ENCODE data around the gene HASPIN. TPM values are rescaled to one million over a fixed set of nuclear protein-coding genes. Genes with fewer than 3 reads are reported as not detected.

HASPIN gene
- total and polyA plus RNA-seq, 2 of the 13 experiments (the other 11 are each of a cell fraction or from before 2014, with no cell fraction given) = 2.7 to 8.1 TPM

DNA sequence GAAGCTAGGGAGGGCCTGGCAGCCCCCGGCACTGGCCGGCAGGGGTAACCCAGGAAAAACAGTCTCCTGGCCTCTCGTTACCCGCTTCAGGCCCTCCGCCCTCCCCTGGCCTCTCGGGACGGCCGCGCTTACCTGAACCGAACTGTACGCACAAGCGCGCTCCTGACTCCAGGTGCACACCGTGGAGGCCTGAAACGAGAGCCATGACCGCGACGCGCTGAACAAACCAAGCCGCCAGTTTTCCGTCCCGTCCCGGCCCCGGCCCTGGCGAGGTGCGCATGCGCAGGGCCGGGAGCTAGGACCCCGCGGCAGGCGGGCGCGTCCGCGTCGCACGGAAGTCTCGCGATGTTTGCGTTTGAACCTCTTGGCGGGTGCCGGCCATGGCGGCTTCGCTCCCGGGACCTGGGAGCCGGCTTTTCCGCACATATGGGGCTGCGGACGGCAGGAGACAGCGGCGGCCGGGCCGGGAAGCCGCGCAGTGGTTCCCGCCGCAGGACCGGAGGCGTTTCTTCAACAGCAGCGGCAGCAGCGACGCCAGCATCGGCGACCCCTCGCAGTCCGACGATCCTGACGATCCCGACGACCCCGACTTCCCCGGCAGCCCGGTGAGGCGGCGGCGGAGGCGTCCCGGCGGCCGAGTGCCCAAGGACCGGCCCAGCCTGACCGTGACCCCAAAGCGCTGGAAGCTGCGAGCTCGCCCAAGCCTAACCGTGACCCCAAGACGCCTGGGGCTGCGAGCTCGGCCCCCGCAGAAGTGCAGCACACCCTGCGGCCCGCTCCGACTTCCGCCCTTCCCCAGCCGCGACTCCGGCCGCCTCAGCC, at the start of gene HASPIN (continued):
- TF ChIP-seq, protein P1, sequence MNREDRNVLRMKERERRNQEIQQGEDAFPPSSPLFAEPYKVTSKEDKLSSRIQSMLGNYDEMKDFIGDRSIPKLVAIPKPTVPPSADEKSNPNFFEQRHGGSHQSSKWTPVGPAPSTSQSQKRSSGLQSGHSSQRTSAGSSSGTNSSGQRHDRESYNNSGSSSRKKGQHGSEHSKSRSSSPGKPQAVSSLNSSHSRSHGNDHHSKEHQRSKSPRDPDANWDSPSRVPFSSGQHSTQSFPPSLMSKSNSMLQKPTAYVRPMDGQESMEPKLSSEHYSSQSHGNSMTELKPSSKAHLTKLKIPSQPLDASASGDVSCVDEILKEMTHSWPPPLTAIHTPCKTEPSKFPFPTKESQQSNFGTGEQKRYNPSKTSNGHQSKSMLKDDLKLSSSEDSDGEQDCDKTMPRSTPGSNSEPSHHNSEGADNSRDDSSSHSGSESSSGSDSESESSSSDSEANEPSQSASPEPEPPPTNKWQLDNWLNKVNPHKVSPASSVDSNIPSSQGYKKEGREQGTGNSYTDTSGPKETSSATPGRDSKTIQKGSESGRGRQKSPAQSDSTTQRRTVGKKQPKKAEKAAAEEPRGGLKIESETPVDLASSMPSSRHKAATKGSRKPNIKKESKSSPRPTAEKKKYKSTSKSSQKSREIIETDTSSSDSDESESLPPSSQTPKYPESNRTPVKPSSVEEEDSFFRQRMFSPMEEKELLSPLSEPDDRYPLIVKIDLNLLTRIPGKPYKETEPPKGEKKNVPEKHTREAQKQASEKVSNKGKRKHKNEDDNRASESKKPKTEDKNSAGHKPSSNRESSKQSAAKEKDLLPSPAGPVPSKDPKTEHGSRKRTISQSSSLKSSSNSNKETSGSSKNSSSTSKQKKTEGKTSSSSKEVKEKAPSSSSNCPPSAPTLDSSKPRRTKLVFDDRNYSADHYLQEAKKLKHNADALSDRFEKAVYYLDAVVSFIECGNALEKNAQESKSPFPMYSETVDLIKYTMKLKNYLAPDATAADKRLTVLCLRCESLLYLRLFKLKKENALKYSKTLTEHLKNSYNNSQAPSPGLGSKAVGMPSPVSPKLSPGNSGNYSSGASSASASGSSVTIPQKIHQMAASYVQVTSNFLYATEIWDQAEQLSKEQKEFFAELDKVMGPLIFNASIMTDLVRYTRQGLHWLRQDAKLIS (CRISPR knock-in tag; IDR thresholded peaks at IDR 0.05) = no peak
- TF ChIP-seq ZNF138 (CRISPR knock-in tag; IDR thresholded peaks at IDR 0.05; ENCODE audit: low read depth) (0 out of 2 replicates have a peak, but pooled peaks have one; percentile 76), ZNF205 (CRISPR knock-in tag; IDR thresholded peaks at IDR 0.05) (peak; percentile 60), ZNF670 (CRISPR knock-in tag; IDR thresholded peaks at IDR 0.05; ENCODE audit: borderline replicate concordance) (0 out of 2 replicates have a peak, but pooled peaks have one; percentile 28), TOPORS (CRISPR knock-in tag; IDR thresholded peaks at IDR 0.05) (peak; percentile 94), MAFF (IDR thresholded peaks at IDR 0.05; ENCODE audit: low read depth, low read length) (no peak), ZNF547 (CRISPR knock-in tag; IDR thresholded peaks at IDR 0.05) (peak; percentile 89; the same call in 1 of the 2 replicates), ZMAT3 (CRISPR knock-in tag; conservative IDR thresholded peaks at IDR 0.05) (peak; percentile 59; the same call in 1 of the 2 replicates), LCORL (IDR thresholded peaks at IDR 0.05) (0 out of 2 replicates have a peak, but pooled peaks have one; percentile 20), LCORL (CRISPR knock-in tag; IDR thresholded peaks at IDR 0.05) (0 out of 2 replicates have a peak, but pooled peaks have one; percentile 31), FOXJ3 (CRISPR knock-in tag; IDR thresholded peaks at IDR 0.05; ENCODE audit: borderline replicate concordance) (no peak; the same call in 1 of the 2 replicates), PPARG (CRISPR knock-in tag; conservative IDR thresholded peaks at IDR 0.05) (peak; percentile 50; the same call in 1 of the 2 replicates), SNAPC2 (CRISPR knock-in tag; IDR thresholded peaks at IDR 0.05) (0 out of 2 replicates have a peak, but pooled peaks have one; percentile 77), ZNF747 (CRISPR knock-in tag; IDR thresholded peaks at IDR 0.05; ENCODE audit: borderline replicate concordance) (peak; percentile 21; the same call in 1 of the 2 replicates), ZNF253 (CRISPR knock-in tag; IDR thresholded peaks at IDR 0.05; ENCODE audit: borderline replicate concordance) (0 out of 2 replicates have a peak, but pooled peaks have one; percentile 8), HDAC6 (IDR thresholded peaks at IDR 0.05; ENCODE audit: low read depth, low read length) (no peak), PHF8 (CRISPR knock-in tag; IDR thresholded peaks at IDR 0.05) (peak; percentile 97), ZNF782 (CRISPR knock-in tag; IDR thresholded peaks at IDR 0.05; ENCODE audit: borderline replicate concordance) (peak; percentile 62; the same call in 1 of the 2 replicates), FOXO1 (CRISPR knock-in tag; IDR thresholded peaks at IDR 0.05) (peak; percentile 76), ZNF143 (CRISPR knock-in tag; IDR thresholded peaks at IDR 0.05) (0 out of 2 replicates have a peak, but pooled peaks have one; percentile 44), ZFP36L2 (CRISPR knock-in tag; IDR thresholded peaks at IDR 0.05) (peak; percentile 44; the same call in 1 of the 2 replicates)
- TF ChIP-seq, protein P2, sequence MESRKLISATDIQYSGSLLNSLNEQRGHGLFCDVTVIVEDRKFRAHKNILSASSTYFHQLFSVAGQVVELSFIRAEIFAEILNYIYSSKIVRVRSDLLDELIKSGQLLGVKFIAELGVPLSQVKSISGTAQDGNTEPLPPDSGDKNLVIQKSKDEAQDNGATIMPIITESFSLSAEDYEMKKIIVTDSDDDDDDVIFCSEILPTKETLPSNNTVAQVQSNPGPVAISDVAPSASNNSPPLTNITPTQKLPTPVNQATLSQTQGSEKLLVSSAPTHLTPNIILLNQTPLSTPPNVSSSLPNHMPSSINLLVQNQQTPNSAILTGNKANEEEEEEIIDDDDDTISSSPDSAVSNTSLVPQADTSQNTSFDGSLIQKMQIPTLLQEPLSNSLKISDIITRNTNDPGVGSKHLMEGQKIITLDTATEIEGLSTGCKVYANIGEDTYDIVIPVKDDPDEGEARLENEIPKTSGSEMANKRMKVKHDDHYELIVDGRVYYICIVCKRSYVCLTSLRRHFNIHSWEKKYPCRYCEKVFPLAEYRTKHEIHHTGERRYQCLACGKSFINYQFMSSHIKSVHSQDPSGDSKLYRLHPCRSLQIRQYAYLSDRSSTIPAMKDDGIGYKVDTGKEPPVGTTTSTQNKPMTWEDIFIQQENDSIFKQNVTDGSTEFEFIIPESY (CRISPR knock-in tag; IDR thresholded peaks at IDR 0.05) = 0 out of 2 replicates have a peak, but pooled peaks have one; percentile 40
- TF ChIP-seq, protein P3, sequence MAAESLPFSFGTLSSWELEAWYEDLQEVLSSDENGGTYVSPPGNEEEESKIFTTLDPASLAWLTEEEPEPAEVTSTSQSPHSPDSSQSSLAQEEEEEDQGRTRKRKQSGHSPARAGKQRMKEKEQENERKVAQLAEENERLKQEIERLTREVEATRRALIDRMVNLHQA (CRISPR knock-in tag; IDR thresholded peaks at IDR 0.05) = 0 out of 2 replicates have a peak, but pooled peaks have one; percentile 39

Data from HepG2 (cell line).